NOMO-1 treated with DMSO at 0.1 percent for 48 hours (cell line): ENCODE data around the gene HMGB2.

Experiments used
- DNase-seq: peaks from one replicate; lab custom pipeline; 2025; ENCODE audit not compliant: unreplicated experiment; lab: John Stamatoyannopoulos, UW

HMGB2 gene

GRCh38 chr4:173334085-173334890, at the start of gene HMGB2:
TSS of gene HMGB2 (minus strand) at chr4:173334358. CDS start at chr4:173333649, 709 bp downstream.
- DNase-seq: peak; percentile 99

GRCh38 chr4:173382349-173382748, 48.2 kb upstream of the HMGB2 start:
- no peak for DNase-seq

GRCh38 chr4:173381610-173382009, 47.5 kb upstream of the HMGB2 start:
- no peak for DNase-seq

GRCh38 chr4:173380987-173381386, 46.8 kb upstream of the HMGB2 start:
- no peak for DNase-seq

GRCh38 chr4:173379929-173380328, 45.8 kb upstream of the HMGB2 start:
- DNase-seq: no peak

GRCh38 chr4:173374588-173374987, 40.4 kb upstream of the HMGB2 start:
- DNase-seq: no peak

GRCh38 chr4:173371292-173372192, 37.4 kb upstream of the HMGB2 start:
- peak; percentile 40 for DNase-seq

- DNase-seq: peak; percentile 97
These were observed 36.5 kb upstream of the HMGB2 start, which contains the start of gene SAP30 for GRCh38 chr4:173370477-173371291. TSS of gene SAP30 (plus strand) at chr4:173370954. CDS start at chr4:173371183, 229 bp downstream.

- peak; percentile 36 for DNase-seq
These were observed 35.9 kb upstream of the HMGB2 start for GRCh38 chr4:173370130-173370476.

GRCh38 chr4:173367946-173368345, 33.8 kb upstream of the HMGB2 start:
- DNase-seq: peak; percentile 22

GRCh38 chr4:173367285-173367684, 33.1 kb upstream of the HMGB2 start:
- DNase-seq: no peak

- no peak for DNase-seq
These were observed 31.3 kb upstream of the HMGB2 start for GRCh38 chr4:173365359-173365996.

GRCh38 chr4:173362666-173363065, 28.5 kb upstream of the HMGB2 start:
- no peak for DNase-seq

- no peak for DNase-seq
These were observed 26.5 kb upstream of the HMGB2 start for GRCh38 chr4:173360587-173361221.

GRCh38 chr4:173357939-173358338, 23.8 kb upstream of the HMGB2 start:
- DNase-seq: no peak

GRCh38 chr4:173347467-173347866, 13.3 kb upstream of the HMGB2 start:
- DNase-seq: no peak

GRCh38 chr4:173346074-173346473, 11.9 kb upstream of the HMGB2 start:
- DNase-seq: no peak

GRCh38 chr4:173345648-173346047, 11.5 kb upstream of the HMGB2 start:
- peak; percentile 21 for DNase-seq

GRCh38 chr4:173343832-173344397, 9.8 kb upstream of the HMGB2 start:
- no peak for DNase-seq

- no peak for DNase-seq
These were observed 3.3 kb upstream of the HMGB2 start for GRCh38 chr4:173337463-173337862.
